ENCODE measurements around the gene LPXN. TPM values are rescaled to one million over a fixed set of nuclear protein-coding genes. Genes with fewer than 3 reads are reported as not detected.

The LPXN gene
- total RNA-seq, 1 experiment from 2014 or later, result 7.8 TPM

GRCh38 chr11:58621586-58622262, 46.1 kb upstream of the LPXN start:
- intact Hi-C loops (cut with micrococcal nuclease), result no loop called here
- no peaks in the 10 kb centered on the region for H3K27me3 Mint-ChIP-seq (ENCODE audit: insufficient read depth, unreplicated experiment)
- H3K4me3 Mint-ChIP-seq (ENCODE audit: unreplicated experiment), result no peak overlapping the region
- DNase-seq (ENCODE audit: unreplicated experiment), result no peak
- no peak for TF ChIP-seq CTCF (IDR thresholded peaks at IDR 0.05; ENCODE audit: unreplicated experiment)
- POLR2A ChIA-PET, result no interaction called here
- BruUV-seq (replicated peaks), result no TSS peak
- peaks cover 68% of the 10 kb centered on the region for H3K36me3 Mint-ChIP-seq (ENCODE audit: insufficient read depth, unreplicated experiment)
- no peaks in the 10 kb centered on the region for H3K9me3 Mint-ChIP-seq (ENCODE audit: unreplicated experiment)
- peaks cover 28% of the 10 kb centered on the region for H3K4me1 Mint-ChIP-seq (ENCODE audit: insufficient read depth, unreplicated experiment)
- H3K27ac Mint-ChIP-seq (ENCODE audit: low read depth, unreplicated experiment), result peak overlapping the region; percentile 54
- CTCF ChIA-PET, result interaction anchor here (0.5 to 1.3 kb wide), 5 partner anchors 16 to 514 kb away, joined by 3 to 5 read pairs (median 4); no protein-coding TSS in a partner anchor

DNA sequence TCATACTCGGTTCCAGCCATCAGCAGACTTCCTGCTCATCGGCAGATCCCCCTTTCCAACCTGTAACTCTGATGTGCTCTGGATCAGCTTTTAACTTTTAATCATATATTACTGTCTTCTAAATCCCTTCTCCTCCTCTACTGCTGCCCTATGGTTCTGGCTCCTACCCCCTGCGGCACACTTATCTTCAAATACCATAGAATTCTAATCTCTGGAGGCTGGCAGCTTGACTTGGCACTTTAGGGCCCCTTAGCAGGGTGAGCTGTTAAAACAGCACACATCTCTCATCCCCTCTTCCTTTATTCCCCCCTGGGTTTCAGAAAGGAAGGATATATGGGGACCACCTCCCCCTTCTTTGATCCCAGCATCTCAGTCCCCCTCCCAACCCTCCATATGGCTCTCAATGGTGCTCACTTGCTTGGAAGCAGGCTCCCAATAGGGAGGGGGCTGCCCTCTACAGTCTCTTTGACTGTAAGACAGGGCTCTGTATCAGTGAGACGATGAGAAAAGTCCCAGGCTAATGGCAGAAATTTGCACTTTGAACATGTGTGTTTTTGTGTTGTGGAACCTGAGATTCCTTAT, 42.4 kb upstream of the LPXN start:
- ChIA-PET CTCF (interaction anchor here (0.6 to 1.6 kb wide), 8 partner anchors 8 to 861 kb away, joined by 3 to 5 read pairs (median 3); no protein-coding TSS in a partner anchor), POLR2A (interaction anchor here (2.2 kb wide), 1 partner anchor 10 kb away, joined by 6 read pairs; no protein-coding TSS in a partner anchor)
- Mint-ChIP-seq H3K36me3 (ENCODE audit: insufficient read depth, unreplicated experiment) (peaks cover 87% of the 10 kb centered on the region), H3K27me3 (ENCODE audit: insufficient read depth, unreplicated experiment) (no peaks in the 10 kb centered on the region), H3K4me3 (ENCODE audit: unreplicated experiment) (no peak overlapping the region), H3K27ac (ENCODE audit: low read depth, unreplicated experiment) (peak overlapping the region; percentile 23), H3K9me3 (ENCODE audit: unreplicated experiment) (no peaks in the 10 kb centered on the region), H3K4me1 (ENCODE audit: insufficient read depth, unreplicated experiment) (peaks cover 29% of the 10 kb centered on the region)
- no TSS peak for BruUV-seq (replicated peaks)
- DNase-seq (ENCODE audit: unreplicated experiment), result no peak
- TF ChIP-seq CTCF (IDR thresholded peaks at IDR 0.05; ENCODE audit: unreplicated experiment), result no peak
- intact Hi-C loops (cut with micrococcal nuclease), result no loop called here

DNA sequence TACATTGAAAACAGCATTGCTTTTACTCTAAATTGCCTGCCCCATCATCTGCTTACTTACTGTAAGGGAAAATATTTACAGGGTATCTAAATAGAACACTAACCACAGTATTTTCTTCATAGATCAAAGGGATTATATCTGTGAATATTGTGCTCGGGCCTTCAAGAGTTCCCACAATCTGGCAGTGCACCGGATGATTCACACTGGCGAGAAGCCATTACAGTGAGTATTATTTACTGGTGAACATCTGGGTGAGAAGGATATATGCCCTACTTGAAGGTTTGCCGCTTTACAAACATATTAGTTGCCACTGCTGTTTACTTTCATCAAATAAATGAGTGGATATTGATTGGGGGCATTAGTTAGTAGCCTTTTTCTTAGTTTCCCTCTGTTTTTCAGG, 40.9 kb upstream of the LPXN start:
- ChIA-PET POLR2A (no interaction called here), CTCF (no interaction called here)
- TF ChIP-seq CTCF (IDR thresholded peaks at IDR 0.05; ENCODE audit: unreplicated experiment), result no peak
- no peak overlapping the region for H3K4me3 Mint-ChIP-seq (ENCODE audit: unreplicated experiment)
- BruUV-seq (replicated peaks), result no TSS peak
- H3K9me3 Mint-ChIP-seq (ENCODE audit: unreplicated experiment), result no peaks in the 10 kb centered on the region
- peaks cover 29% of the 10 kb centered on the region for H3K4me1 Mint-ChIP-seq (ENCODE audit: insufficient read depth, unreplicated experiment)
- H3K36me3 Mint-ChIP-seq (ENCODE audit: insufficient read depth, unreplicated experiment), result peaks cover 88% of the 10 kb centered on the region
- H3K27ac Mint-ChIP-seq (ENCODE audit: low read depth, unreplicated experiment), result peak overlapping the region; percentile 81
- intact Hi-C loops (cut with micrococcal nuclease), result no loop called here
- peak; percentile 89 for DNase-seq (ENCODE audit: unreplicated experiment)
- H3K27me3 Mint-ChIP-seq (ENCODE audit: insufficient read depth, unreplicated experiment), result no peaks in the 10 kb centered on the region

DNA sequence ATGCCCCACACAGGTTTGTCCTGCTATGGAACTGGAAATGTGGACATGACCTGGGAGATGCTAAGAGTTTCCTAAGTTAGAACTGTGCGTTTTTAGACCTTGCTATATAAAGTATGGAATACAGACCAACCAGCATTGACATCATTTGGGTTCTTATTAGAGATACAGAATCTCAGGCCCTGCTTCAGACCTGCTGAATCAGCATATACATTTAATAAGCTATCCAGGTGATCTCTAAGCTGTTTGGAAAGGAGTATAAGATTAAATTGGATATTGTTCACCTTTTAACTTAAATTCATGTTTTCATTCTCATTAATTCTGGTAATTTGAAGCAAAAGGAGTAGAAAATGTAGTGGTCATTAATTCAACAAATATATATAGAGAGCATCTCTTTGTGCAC, 39.9 kb upstream of the LPXN start:
- TF ChIP-seq CTCF (IDR thresholded peaks at IDR 0.05; ENCODE audit: unreplicated experiment), result no peak
- BruUV-seq (replicated peaks), result no TSS peak
- intact Hi-C loops (cut with micrococcal nuclease), result no loop called here
- Mint-ChIP-seq H3K9me3 (ENCODE audit: unreplicated experiment) (no peaks in the 10 kb centered on the region), H3K27ac (ENCODE audit: low read depth, unreplicated experiment) (peak overlapping the region; percentile 81), H3K27me3 (ENCODE audit: insufficient read depth, unreplicated experiment) (no peaks in the 10 kb centered on the region), H3K4me1 (ENCODE audit: insufficient read depth, unreplicated experiment) (peaks cover 29% of the 10 kb centered on the region), H3K36me3 (ENCODE audit: insufficient read depth, unreplicated experiment) (peaks cover 96% of the 10 kb centered on the region), H3K4me3 (ENCODE audit: unreplicated experiment) (no peak overlapping the region)
- ChIA-PET POLR2A (no interaction called here), CTCF (interaction anchor here (0.6 kb wide), 1 partner anchor 39 kb away, joined by 6 read pairs; no protein-coding TSS in a partner anchor)
- DNase-seq (ENCODE audit: unreplicated experiment), result no peak

Measured in MCF 10A (cell line).